Effector CD4-positive, alpha-beta T cell (primary cell): Measurements from ENCODE around the gene GLB1L. TPM values are rescaled to one million over a fixed set of nuclear protein-coding genes. Genes with fewer than 3 reads are reported as not detected.
"Not testable (repeated sequence)": the region's sequence is repeated elsewhere in the genome, so short reads cannot be mapped to it uniquely, and the experiment has no call there.

Experiments used
- DNase-seq: peaks from one replicate; pipeline ENCODE4 v3.0.0-alpha.2; 2020
- total RNA-seq: gene quantifications from one replicate; lab custom pipeline; 2026; lab: John Stamatoyannopoulos, UW

GLB1L gene
- not detected for total RNA-seq

DNA sequence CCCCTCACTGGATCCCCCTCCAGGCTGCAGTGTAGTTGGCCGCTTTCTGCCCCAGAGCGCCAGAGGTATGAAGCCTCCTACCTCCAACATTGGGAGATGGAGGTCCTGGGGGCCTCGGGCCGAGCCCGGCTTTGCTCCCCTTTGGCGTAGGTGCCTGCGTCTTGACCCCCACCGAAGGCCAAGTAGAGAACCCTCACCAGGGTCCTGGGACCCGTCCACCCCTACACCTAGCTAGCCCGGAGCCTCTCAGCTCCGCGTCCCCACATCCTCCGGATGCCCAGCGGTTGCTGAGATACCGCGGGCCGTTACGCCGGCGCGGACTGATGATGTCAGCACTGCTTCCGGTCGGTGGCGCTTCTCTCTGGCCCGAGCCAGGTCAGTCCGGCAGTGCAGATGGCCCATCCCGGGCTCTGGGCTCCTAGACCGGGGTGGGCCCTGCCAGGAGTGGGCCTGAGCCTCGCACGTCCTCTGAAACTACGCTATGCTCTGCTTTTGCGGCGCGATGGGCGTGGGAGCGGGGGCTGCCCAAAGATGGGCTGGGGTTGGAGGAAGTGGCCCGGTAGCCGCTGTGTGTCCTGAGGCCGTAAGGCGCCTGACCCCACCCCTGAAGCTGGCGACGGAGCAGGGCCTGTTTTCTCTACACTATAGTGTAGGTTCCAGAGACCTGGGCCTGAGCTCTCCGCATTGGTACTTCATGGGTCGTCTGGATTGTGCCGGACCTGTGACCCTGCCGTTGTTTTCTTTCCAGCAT lies at the start of gene GLB1L, which contains the start of gene STK16:
GLB1L (minus strand) TSS at position 297 of the 751 bp plus-strand sequence. CDS start 1,871 bp downstream, outside the sequence.
STK16 (plus strand) TSS at position 332 of the 751 bp plus-strand sequence. CDS start 521 bp downstream, outside the sequence.
- DNase-seq, result peak; percentile 82

DNA sequence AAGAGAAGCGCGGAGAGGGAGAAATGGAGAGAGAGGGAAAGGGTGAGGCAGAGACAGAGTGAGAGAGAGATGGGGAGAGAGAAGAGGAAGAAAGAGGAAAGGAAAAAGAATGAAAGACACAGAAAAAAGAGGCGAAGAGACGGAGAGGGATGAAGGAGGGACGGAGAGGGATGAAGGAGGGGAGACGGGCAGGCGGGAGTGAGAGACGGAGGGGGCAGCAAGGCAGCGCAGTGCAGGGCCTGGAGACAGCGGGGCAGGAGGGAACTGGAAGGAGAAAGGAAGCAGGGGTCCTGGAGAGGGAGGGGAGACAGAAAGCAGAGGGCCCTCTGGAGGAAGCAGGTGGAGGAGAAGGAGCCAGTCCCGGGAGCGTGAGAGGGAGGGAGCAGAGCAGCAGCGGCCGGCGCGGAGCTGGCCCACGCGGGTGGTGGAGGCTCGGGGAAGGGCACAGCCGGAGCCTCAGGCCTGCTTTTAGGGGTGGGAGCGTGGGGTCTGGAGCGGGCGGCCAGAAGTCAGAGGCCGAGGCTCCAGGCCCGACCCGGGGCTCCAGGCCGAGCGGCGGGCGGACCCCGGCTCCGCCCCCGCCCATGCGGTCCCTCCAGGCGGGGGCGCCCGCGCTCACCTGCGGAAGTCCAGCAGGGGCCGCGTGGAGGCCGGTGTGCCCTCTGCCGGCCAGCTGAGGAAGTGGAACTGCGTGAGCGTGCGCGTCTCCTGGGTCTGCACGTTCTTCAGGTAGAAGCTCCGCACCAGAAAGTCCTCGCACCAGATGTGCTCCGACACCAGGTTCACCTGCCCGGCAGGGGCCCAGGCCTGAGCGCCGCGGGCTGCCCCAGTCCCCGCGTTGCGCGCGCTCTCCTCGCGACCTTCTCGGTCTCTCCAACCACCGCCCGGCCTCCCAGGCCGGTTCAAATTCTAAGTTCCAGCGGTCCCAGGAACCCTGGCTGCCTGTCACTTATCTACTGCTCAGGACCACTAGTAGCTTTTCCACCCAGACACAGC lies 49.4 kb upstream of the GLB1L start:
- peak; percentile 81 for DNase-seq

DNA sequence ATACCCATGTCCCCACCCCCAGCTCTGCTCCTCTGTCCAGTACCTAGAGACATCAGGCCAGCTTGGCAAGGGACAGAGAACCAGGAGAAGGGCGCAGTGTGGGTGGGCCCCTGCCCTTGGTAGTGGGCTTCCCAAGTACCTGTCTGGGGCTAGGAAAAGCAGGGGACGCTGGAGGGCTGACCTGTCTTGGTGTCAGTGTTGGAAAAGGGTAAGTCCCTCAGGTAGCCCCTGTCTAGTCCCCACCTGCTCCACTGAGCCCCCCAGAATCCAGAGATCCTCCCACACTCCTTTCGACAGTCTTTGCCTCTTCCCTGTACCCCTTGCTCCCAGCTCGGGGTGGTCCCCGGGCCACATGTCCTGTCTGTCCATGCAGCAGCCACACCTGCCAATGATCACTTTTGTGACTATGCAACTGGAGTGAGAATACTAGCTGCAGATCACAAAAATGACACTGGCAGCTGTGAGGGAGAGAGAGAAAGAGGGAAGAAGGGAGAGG lies 48.5 kb upstream of the GLB1L start:
- DNase-seq, result no peak

DNA sequence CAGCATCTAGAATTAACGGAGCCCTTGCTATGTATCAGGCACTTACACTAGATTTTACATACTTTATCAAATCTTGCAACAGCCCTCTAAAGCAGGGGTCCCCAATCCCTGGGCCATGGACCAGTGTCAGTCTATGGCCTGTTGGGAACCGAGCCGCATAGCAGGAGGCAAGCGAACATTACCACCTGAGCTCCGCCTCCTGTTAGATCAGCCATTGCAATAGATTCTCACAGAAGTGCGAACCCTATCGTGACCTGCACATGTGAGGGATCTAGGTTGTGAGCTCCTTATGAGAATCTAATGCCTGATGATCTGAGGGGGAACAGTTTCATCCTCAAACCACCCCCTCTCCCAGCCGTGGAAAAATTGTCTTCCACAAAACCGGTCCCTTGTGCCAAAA lies 47.4 kb upstream of the GLB1L start:
- DNase-seq, result no peak

DNA sequence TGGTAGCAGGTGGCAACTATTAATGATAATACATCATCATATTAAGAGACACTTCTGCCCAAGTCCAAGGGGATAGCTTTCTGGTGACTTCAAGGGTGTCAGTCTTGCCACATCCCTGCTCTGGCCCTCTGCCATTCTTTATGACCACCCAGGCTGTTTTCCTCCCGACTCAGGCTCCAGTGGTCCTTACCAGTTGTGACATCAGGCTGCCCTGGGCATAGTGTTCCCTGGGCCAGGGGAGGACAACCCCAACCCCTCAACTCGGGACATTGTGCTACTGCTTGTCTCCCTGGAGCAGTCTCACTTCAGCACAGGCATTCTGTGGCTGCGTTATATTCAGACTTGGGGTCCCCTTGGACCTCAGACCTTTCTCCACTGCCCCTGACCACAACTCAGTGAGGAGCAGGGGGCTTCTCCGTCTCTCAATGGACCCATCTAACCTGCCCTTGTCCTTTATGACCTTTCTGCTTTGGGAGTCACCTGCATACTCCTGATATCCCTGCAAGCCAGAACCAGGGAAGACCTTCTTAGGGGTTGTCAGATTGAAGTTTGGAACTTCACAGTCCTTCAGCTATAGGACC lies 46.8 kb upstream of the GLB1L start:
- no peak for DNase-seq

DNA sequence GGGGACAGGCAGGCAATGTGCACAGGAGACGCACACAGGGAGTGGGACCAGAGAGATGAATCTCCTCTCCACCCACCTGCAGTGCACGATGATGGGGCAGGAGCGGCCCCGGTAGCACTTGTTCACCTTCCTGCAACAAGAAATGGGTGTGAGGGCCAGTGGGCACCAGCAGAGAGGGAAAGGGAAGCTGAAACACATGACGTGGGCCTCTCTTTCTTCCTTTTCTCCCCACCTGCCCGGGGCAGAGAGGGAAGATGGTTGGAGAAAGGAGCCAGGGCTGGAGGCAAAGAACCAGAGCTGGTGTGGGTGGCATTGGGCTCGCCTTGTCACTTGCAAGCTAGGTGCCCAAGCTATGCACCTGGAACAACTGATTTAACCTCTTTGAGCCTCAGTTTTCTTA lies 46.1 kb upstream of the GLB1L start:
- no peak for DNase-seq

DNA sequence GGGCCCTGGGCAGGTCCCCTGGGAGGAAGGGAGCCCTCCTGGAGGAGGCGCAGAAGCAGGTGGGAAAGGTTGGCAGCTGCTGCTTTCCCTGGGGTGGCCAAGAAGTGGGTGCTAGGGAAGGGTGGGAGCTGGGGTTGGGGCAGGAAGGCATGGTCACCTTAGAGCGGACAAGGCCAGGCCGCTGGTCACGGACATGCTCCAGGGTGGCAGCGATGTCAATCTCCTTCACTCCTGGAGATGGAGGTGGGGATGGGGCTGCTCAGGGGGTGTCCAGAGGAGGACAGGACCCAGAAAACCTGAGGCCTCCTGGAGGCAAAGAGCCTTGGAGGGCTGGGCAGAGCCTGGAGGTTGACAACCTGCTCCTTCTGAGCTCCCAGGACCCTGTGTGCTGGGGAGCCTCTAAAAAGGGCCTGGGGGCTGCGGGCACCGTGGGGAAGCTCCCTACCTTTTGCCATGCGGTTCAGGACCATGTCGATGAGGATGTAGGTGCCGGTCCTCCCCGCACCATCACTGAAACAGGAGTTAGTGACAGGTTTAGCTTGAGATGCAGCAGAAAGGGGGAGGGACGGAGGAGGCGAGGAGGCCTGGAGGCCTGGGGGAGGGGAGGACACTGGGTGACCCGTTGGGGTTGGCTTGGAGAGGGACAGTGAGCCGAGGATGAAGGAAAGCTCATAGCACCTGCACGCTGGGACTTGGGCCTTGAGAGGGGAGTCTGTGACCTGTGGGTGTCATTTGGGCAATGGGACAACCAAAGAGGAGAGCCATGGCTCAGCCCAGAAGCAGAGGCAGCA lies 45.3 kb upstream of the GLB1L start:
- DNase-seq, result no peak

DNA sequence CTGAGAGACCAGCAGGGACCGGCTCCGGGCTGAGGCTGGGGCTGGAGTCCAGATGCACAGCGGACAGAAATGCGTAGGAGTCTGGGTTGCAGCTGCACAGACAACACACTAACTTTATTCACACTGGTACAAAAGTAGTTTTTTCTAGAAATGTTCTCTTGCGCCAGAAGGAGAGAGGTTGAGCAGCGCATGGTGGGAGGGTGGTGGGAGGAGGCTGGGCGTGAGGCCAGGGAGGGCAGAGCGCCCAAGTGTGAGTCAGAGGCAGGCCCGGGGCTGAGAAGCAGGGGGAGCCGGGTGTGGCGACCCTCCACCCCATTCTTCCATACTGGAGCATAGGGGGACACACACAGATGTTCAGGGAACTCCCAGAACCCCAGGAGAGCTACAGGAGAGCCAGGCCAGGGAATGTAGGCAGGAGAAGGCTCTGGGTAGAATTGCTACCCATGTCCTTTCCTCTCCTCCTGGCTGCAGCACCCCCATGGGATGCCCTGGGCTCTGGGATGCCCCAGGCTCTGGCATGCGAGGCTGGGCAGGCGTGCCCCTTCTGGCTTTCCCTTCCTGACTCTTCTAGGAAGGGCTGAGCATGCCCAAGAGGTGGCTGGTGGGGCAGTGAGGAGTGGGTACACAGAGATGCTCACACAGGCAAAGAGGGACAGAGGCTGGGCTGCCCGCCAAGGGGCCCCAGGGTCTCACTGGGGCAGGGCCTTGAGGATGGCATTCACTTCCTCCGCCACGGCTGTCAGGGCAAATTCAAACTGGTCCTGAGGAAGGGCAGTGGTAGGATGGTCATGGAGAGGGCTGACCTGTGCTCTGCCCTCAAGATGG lies 44.5 kb upstream of the GLB1L start:
- DNase-seq, result no peak

DNA sequence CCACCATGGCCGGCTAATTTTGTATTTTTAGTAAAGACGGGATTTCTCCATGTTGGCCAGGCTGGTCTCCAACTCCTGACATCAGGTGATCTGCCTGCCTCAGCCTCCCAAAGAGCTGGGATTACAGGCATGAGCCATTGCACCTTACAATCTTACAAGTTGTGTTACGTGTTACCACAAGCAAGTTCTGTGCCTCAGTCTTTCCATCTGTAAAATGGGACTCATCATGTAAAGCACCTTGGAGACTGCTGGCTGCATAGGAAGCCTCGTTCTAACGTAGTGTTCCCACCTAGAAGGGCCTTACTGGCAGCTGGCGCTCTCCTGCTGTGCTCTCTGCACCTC lies 43.9 kb upstream of the GLB1L start:
- DNase-seq, result no peak

DNA sequence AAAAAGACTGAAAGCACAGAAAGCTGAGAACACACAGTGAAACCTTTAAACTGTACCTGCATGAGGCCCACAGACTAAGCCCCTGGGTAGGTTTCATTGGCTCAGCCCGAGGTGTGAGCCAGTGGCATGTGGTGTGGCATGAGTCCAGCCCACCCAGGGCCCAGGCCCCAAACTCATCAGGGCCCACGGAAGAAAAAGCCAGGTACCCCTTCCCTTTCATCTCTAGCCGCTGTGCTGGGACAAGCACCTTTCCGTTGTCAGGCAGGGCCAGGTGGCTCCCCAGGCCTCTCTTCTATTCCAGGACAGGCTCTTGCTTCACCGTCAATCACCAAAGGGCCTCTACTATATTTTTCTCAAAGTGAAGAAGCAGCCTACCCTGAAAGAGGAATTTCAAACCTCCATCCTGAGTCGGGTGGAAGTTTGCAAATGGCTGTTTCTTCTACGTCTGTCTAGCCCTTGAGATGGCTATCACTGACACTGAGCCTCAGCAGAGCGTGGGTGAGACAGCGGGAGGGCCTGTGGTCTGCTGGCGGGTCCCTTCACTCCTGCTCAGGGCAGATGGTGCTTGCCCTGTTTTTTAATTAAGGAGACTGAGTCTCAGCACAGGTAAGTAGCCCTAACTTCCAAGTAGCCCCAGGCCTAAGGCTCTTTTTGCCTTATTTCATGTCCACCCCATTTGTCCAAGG lies 42.5 kb upstream of the GLB1L start:
- DNase-seq, result no peak

DNA sequence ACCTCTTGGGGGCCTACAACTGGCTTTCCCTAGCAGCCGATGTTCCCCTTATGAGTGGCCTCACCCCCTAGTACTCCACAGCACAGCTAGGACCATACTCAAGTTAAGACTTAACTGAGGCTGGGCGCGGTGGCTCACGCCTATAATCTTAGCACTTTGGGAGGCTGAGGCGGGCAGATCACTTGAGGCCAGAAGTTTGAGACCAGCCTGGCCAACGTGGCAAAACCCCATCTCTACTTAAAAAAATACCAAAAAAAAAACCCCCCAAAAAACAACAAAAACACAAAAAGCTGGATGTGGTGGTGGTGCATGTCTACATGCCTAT lies 41.8 kb upstream of the GLB1L start:
- DNase-seq, result not testable (repeated sequence)

DNA sequence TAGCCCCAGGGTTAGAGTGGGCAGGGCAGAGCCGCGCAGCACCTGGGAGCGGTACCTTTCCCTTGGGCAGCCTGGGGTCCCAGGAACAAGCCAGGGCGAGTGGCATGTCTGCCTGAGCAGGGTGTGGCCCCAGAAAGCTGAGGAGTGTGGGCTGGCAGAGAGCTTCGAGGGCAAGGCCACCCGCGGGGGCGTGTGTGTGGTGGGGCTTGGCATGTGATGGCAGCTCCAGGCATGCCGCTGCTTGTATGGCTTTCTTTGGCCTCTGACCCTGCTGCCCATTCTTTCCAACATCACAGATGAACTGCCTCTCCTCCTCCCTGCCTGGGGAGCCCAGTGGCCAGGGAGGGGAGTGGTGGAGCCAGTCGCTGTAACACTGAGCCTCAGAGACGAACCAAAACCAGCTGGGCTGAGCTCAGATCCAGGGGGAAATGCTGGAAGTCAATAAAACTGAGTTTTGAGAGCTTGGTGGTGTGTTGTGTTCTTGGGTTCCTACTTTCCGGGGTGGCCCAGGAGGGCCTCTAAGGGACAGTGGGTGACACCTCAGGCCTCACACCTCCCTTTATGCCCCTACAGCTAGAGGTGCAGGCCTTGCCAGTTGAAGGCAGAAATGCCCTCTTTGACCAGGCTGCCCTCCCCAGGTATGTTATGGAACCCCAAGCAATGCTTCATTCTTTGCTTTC lies 41.3 kb upstream of the GLB1L start:
- no peak for DNase-seq

DNA sequence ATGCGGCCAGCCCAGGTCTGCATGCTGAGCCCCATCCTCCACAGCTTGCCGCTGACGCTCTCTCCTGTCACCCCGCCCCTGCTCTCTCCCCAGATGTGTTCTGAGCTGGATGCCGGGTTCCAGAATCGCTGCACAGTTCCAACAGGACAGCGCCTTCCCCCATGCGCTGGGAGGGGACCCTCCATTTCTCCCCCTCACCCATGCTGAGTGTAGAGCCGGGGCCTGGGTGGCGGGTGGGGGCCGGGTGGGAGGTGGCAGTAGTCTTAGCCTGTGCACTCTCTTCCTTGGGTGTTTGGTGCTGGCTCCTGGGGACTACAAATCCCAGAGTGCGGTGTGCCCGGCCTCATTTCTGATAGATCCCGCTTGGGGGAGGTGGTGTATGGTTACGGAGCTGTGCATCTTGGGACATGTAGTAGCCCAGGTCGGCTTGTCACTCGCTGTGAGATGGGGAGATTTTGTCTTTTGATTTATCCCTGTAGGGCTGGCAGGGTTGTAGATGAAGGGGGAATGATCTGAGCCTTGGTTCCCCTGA lies 40.7 kb upstream of the GLB1L start:
- DNase-seq, result no peak

DNA sequence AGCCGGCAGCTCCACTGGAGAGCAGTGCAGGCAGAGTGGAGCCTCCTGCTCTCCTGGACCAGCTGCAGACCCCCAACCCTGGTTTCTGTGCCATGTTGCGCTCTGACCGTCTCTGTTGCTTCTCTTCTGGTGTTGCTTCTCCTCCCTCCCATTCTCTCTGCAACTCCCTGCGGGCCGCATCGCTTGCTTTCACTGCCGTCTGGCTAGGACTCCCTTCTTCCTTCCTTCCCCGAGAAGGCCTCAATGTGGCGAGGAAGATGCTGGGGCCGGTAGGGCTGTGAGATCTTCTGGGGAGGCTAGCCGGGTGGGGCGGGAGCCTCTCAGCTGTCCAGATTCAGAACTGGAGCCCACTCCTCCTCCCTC lies 40.1 kb upstream of the GLB1L start:
- no peak for DNase-seq

DNA sequence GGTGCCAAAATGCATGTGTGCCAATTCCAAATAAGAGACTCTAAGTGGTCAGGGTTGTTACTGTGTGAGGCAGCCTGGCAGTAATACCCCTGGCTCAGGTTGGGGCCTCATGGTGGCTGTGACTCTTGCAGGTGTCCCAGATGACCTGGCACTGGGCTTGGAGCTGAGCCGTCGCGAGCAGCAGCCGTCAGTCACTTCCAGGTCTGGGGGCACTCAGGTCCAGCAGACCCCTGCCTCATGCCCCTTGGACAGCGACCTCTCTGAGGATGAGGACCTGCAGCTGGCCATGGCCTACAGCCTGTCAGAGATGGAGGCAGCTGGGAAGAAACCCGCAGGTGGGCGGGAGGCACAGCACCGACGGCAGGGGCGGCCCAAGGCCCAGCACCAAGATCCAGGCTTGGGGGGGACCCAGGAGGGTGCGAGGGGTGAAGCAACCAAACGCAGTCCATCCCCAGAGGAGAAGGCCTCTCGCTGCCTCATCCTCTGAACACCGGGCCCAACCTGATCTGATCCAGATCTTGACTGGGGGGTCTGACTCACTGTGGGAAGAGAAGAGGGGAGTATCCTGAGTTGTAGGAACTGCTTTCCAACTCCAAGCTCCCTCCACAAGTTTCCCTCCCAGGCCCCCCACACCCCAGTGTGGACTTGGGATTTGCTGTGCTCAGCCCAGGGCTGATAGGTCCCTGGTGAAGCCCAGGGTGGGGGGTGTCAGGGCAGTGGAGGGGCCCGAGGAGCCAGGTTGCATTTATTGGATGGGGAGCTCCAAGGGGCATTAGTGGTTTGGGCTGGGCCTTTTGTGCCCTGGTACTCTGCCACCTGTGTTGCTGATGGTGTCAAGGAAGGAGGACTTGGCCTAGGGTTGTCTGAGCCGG lies 39.5 kb upstream of the GLB1L start:
- no peak for DNase-seq

DNA sequence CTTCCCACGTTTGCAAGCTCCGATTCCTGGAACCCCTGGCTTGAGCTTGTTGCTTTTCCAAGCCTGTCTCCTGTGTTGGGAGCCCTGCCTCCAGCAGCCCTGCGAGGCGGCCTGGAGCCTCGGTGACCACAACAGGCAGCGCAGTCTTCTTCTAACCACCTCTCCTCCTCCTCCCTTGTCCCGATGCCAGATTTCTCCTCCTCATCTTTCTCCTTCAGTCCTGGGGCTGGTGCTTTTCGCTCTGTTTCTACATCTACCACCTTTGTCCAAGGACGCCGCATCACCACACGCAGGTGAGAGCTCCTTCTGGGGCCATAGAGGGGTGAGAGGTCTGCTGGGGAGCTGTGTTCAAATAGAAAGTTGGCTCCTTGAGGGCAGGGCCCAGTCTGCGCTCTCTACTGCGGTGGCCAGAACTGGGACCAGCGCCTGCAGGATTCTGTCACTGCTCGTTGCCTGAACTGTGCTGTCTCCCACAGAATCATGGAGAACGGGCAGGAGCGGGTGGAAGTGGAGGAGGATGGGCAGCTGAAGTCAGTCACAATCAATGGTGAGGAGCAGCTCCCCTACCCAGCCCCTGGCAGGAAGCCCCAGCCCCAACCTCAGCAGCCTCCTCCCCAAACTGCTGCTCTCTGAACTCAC lies 37.8 kb upstream of the GLB1L start:
- DNase-seq, result no peak

DNA sequence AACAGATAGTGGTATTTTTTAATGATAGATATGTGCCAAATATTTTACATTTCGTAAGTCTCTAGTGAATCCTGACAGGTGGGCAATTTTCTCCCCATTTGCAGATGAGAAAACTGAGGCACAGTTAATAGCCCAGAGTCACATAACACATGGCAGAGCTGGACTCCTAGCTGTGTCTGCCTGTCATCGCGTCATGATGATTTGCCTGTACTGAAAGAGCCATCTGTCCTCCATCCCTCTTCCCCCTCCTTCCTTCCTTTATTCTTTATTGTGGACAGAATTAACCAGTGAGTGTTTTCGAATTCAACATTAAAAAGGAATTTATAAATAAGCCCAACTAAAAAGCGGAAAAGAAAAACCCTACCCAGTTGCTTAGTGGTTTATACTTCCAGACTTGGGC lies 37.1 kb upstream of the GLB1L start:
- no peak for DNase-seq

DNA sequence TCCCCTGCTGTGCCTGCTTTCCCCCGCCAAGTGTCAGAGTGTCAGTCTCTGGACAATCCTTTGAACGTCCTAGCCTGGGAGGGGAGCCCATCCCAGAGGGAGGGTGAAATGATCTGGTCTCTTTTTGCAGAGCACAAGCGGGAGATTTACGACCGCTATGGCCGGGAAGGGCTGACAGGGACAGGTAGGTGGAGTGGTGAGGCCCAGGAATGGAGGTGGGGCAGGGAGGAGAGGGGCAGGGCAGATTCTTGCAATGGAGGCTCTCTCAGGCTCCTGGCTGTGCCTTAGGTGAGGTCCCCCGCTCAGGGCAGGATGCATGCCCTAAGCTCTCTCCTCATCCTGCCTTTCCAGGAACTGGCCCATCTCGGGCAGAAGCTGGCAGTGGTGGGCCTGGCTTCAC lies 36.3 kb upstream of the GLB1L start:
- no peak for DNase-seq

DNA sequence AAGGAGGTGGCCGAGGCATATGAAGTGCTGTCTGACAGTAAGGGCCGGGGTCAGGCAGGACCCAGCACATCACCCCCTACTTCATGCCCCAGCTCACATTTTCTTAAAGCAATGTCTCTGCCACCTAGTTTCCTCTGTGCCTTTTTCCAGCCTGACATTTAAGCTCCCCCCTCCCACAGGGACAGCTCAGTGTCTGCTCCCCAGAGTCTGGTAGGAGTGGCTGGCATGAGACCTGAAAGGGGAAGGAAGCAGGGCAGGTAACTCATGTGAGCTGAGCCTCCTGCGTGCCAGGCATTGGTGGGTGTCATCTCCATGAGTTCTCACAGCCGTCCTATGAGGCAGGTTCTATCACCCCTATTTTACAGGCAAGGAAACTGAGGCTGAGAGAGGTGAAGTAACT lies 35.4 kb upstream of the GLB1L start:
- no peak for DNase-seq
